Dedifferentiated amniotic fluid mesenchymal stem cell (primary cell): ENCODE data around the gene EFTUD2.

Source experiments
- DNase-seq: peaks from one replicate; pipeline ENCODE4 v3.0.0-alpha.2; 2016; ENCODE audit errors: extremely low spot score

EFTUD2 gene

GRCh38 chr17:44910231-44911106 is 11.2 kb upstream of the EFTUD2 start:
- no peak for DNase-seq

- DNase-seq: peak; percentile 62
Measured at GRCh38 chr17:44909681-44910144, 10.5 kb upstream of the EFTUD2 start.

- DNase-seq: no peak
Measured at GRCh38 chr17:44908761-44909326, 9.6 kb upstream of the EFTUD2 start.

DNA sequence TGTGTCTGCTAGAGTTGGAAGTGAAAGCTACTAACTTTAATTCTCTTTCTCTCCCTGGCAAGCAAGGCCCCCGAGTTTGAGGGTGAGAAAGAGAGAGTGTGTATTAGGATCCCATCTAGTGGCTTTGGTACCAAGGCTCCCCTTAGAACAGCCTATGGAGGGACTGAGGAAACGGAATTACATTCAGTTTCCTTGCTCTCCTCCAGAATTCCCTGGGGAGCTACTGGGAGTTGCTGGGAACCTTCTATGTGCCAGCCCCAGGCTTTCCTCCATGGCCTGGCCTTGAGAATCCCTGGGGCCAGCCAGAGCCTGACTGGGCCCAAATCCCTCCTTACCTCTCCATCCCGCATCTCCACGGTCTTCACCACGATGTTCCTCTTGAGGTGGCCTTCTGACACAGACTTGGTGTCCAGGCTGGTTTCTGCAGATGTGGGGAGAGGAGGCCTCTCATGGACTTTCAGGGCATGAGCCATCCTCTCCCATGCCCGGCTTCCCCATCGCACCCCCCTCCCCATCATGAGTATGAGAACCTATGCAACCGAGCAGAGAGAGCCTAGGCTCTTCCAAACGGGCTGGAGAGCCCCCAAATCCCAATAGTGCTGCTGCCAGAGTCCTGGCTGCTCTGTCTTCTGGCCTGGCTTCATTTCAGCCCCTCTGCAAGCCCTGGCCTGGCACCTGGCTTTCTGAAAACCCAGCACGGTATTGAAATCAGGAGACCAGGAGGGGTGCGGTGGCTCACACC is 8.7 kb upstream of the EFTUD2 start:
- no peak for DNase-seq

- DNase-seq: no peak
Measured at GRCh38 chr17:44906763-44907728, 7.8 kb upstream of the EFTUD2 start.

DNA sequence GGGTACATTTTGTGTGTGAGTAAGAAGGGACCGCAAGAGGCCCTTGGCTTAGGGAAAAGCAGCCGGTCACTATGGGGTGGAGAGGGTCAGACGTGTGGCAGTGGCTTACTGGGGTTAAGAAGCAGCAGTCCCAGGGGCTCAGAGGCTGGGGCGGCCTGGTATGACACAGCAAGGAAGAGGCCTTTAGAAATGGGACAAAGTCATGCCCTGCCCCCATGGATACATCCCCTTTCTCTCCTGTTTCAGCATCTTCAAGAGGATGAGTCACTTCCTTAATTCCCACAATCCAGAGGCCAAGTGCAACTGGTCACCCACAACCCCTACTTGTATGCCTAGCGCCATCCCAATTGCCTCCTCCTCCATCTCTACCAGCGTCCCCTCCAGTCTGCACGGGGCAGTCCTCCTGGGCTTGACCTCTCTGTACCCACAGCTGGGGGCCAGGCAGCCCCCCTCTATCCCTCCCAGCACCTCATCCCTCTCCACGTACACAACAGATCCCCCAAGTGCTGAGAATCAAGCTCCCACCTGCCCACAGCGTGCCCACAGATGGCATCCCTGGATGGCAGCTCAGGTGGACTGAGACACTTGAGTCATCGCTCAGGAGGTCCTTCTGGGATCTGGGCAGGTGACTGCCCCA is 6.9 kb upstream of the EFTUD2 start:
- DNase-seq: peak; percentile 64

DNA sequence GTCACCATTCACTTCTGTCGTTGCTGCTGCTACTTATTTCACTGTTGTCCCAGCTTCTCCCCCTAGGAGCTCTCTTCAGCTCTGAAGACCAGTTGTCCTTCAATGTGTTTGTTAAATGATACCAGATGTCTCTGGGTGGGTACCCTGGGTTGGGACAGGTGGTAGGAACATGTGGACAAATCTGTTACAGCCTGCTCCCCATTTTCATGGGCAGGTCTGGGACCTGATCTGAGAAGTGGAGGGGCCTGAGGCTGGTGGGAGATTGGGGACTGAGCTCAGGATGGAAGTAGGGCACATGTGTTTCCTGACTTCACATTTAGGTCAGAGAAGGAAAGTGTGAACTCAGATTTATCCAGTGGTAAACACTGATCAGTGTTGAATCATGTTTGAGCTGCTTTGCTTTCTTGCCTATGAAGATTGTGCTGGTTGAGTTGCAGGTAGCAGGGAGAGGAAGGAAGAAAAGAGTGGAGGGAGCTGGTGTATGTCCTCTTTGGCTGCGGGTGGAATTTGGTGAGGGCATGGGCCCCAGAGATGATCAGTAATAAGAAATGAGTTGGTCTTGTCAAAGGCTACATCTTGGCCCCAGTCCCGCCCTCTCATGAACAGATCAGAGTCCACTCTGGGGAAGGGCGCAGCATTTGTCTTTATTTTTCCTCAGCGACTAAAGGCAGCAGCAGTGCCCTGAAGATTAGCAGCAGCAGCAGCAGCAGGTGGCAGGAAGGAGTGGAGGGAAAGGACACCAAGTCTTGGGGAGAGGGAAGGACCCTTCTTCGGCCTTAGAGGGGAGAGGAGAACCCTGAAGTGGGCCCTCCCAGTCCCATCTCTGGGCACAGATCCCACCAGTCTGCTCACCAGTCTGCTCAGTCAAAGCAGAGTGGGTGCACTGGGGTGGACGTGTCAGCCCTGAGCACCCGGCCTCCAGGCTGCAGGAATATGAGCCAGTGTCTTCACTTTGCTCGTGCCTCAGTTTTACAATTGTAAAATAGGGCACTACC is 6.1 kb upstream of the EFTUD2 start:
- DNase-seq: no peak

- DNase-seq: no peak
Measured at GRCh38 chr17:44904001-44904984, 5.0 kb upstream of the EFTUD2 start.

DNA sequence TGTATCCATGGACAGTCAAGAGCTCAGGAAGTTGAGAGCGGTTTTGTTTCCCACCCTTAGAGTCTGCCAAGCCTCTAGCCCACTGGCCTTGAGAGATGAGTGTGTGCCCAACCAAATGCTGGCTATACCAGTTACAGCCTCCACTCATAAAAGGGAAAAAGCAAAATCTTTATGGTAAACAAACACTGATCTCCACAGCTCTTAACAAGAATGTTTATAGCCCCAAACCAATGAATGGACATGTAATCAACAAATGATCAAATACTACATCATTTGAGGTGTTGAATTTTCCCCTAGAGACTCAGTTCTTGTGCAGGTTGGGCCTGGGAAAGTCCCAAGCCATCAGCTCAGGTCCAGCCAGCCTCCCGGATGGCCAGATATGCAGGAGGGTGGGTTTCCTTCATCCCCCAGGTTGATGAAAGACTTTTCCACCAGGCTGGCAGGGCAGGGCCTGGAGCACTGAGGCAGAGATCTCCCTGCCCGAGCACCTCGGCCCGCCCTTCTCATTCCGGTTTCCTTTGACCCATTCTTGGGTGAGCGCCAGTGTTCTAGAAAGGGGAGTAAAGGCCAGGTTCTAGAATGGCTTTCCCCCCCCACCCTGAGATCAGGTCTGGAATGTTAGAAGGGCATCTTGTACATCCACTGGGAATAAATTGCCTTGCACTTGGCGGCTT is 3.9 kb upstream of the EFTUD2 start:
- no peak for DNase-seq

DNA sequence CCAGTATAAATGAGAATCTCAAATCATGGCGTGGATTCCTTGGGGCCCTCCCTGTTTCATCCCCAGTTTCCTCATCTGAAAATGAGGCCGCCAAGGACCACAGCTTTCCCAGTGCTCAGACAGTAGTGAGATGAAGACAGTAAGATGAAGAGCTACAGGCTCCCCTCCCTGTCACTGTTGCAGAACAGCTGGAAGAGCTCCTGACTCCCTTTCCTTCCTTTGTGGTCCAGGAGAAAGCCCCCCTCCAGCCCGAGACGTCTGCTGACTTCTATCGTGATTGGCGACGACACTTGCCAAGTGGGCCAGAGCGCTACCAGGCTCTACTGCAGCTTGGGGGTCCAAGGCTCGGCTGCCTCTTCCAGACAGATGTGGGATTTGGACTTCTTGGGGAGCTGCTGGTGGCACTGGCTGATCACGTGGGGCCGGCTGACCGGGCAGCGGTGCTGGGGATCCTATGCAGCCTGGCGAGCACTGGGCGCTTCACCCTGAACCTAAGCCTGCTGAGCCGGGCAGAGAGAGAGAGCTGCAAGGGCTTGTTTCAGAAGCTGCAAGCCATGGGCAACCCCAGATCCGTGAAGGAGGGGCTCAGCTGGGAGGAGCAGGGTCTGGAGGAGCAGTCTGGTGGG is 3.0 kb upstream of the EFTUD2 start:
- no peak for DNase-seq

DNA sequence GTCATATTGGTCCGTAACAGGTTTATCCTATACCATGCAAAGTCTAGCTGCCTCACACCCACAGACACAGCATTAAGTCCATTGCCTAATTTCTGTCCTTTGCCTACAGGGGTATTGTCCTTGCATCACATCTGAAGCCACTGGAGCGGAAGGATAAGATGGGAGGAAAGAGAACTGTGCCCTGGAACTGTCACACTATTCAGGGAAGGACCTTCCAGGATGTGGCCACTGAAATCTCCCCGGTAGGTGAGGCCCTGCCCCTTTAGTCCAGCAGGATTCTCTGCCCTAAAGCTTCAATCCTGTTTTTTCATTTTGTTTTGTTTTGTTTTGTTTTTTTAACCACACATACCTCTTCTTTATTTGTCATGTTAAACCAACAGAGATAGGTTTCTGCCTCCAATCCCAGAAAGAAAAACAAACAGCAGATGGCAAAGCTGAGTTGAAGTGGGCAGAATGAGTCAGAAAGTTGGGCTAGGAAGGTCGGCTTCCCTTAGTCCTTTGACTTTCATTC is 2.2 kb upstream of the EFTUD2 start:
- peak; percentile 64 for DNase-seq

DNA sequence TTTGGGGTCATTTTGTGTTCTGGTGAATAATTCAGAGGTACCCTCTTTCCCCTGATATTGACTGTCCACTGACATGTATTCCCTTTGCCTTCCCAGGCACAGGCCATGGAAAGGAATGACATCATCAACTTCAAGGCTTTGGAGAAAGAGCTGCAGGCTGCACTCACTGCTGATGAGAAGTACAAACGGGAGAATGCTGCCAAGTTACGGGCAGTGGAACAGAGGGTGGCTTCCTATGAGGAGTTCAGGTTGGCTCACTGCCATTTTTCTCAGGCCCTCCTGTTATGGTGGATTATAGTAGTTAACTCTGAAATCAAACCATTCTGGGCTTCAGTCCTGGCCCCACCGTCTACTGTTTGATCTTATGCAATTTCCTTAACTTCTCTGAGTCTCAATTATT is 1.6 kb upstream of the EFTUD2 start:
- DNase-seq: peak; percentile 54

GRCh38 chr17:44898768-44899073 is 524 bp downstream of the EFTUD2 start:
- DNase-seq: peak; percentile 28

DNA sequence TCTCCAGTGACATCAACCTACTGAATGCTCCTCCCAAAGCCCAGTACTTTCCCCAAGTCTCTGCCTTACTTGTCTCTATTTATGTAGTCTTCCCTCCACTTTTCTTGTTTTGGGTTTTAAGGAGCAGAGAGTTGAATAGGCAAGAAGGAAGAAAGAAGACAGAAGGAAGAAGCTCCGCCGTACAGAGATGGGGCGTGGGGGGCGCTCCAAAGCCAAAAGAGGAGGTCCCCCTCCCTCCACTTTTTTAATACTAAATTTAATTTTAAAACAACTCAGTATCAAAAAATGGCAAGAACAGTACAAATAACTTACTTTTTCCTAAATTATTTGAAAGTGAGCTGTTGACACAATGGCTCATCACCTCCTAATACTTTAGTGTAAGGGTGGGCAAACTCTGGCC is 4.6 kb downstream of the EFTUD2 start:
- no peak for DNase-seq

GRCh38 chr17:44892250-44892649 is 7.0 kb downstream of the EFTUD2 start:
- no peak for DNase-seq

DNA sequence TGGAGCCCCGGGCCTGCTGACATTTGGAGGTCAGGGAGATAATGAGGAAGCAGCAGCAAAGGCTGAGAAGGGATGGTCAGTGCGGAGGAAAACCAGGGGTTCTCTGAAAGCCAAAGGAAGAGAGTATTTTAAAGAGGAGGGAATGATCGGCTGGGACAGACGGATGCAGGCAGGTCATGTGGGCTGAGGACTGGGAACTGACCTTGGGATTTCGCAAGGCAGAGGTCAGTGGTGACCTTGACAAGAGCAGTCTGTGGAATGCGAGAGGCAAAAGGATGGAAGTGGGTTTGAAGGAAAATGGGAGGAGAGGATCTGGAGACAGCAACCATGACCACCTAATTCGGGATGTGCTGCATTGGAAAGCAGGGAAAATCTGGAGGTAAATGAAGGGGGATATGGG is 10.2 kb downstream of the EFTUD2 start:
- no peak for DNase-seq
